IPS-18c (cell line): ENCODE data around the gene PROM1.

Experiments used
- H3K4me3 ChIP-seq: 2 replicates; pipeline ENCODE4 v1.7.0; 2013; ENCODE audit warnings: low read depth, mild to moderate bottlenecking, low read length, moderate library complexity; ENCODE audit not compliant: insufficient read depth
- H3K9me3 ChIP-seq: one replicate; pipeline ENCODE4 v1.6.1; 2013; ENCODE audit warnings: mild to moderate bottlenecking, low read length, moderate library complexity; ENCODE audit not compliant: control insufficient read depth, insufficient read depth

Gene PROM1

DNA sequence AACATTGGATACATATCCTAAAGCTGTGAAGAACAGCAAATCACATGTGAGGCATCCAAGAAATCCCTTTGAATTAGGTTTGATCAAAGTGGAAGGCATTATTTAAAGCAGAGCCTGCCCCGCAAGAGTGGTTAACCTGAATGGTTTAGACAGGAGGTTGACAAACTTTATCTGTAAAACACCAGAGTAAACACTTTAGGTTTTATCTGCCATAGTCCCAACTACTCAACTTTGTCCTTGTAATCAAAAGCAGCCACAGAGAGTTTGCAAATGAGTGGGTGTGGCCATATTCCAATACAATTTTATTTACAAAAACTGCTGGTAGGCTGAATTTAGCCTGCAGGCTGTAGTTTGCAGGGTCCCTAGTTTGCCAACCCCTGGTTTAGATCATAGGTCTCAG lies 95.6 kb downstream of the PROM1 start:
- H3K9me3 ChIP-seq: peaks cover 3% of the 10 kb centered on the region
- no peak overlapping the region for H3K4me3 ChIP-seq

DNA sequence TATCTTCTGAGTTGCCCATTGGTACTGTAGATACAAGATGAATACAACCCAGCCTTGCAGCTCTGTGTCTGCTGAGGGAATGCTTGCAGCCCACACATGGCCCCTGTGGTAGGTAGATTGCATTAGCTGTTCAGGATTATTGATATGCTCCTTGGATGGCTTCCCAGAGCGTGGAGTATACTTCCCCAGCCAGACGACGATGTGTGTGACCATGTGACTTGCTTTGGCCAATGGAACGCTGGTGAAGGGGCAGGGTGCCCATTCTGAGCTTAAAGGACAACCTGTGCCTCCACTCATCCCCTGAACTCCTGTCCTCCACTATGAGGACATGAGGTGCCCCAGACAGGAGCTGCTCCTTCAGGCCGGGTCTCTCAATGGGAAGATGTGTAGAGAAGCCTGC lies 96.9 kb downstream of the PROM1 start:
- no peak overlapping the region for H3K4me3 ChIP-seq

GRCh38 chr4:15983610-15984009 lies 100.2 kb downstream of the PROM1 start:
- H3K9me3 ChIP-seq: no peaks in the 10 kb centered on the region
- no peak overlapping the region for H3K4me3 ChIP-seq

More for the DNA sequence above, 96.9 kb downstream of the PROM1 start:
- peaks cover 3% of the 10 kb centered on the region for H3K9me3 ChIP-seq

DNA sequence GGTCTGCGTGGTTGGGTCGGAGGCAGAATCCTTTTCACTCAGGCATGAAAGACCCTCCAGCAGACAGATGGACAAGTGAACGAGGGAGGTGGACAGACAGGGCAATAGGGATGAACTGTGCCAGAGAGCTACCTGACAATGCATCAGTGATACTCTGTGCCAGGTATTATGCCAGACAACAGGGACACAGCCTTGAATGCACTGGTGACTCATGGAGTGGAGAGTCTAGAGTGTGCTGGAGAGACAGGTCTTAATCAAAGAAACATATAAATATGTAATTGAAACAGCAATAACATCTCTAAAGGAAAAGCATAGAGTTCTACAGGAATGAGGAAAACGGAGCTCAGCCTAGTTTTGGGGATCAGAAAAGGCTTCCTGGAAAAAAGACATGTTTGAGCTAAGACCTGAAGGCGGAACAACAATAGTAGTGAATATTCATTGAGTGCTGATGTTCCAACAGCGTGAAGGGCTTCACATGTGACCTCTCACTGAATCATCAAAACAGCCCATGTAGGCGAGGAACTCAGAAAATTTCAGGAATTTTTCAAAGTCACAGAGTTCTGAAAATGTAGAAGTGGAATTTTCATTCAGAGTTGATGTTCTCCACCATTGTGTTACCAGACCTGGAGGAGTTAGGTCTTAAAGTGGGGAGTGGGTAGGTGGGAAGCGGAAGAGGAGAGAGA lies 100.8 kb downstream of the PROM1 start:
- Histone ChIP-seq H3K4me3 (no peak overlapping the region), H3K9me3 (no peaks in the 10 kb centered on the region)

DNA sequence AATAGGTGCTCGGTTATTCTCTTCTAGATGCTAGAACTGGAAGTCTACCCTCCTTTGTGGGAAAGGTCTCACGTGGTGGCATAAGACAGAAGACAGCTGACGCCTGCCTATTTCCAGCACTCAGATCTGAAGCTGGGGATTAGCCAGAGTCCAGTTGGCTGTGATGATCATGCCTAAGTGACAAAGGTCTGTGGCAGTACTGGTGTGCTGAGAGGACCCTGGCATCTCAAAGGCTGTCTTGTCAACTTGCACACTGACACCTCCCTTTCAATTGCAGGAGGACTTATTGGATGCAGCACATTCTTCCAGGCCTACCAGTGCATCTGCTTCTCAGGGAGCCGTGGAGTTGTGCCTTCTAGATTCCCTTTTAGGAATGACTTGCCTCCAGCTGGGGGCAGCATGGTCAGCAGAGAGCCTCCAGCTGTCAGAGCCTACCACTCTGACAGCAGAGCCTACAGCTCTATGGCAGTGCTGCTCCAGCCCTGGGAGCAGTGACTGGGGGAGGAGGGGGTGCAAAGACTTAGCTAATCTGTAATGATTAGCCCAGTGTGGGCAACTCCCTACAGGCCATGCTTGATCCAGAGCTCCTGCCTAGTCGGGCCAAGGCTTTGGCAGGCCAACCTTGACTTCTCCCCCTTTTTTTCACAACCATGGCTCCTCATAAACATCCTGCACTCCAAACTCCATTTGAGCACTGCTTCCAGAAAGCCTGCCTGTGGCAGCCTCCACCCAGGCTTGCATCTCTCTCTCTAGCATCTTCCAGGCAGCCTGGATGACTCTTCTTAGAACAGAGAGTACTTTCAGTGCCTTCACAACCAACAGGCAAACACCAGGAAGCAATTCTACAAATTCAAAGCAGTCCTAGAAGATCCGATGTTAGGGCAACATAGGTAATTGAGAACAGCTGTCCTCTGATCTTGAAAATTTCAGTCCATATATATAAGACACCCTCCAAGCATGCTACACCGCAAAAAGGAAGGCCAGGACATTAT lies 107.1 kb downstream of the PROM1 start:
- Histone ChIP-seq H3K4me3 (no peak overlapping the region), H3K9me3 (no peaks in the 10 kb centered on the region)

- H3K9me3 ChIP-seq: no peaks in the 10 kb centered on the region
- no peak overlapping the region for H3K4me3 ChIP-seq
These were observed 112.6 kb downstream of the PROM1 start for GRCh38 chr4:15971068-15971801.

DNA sequence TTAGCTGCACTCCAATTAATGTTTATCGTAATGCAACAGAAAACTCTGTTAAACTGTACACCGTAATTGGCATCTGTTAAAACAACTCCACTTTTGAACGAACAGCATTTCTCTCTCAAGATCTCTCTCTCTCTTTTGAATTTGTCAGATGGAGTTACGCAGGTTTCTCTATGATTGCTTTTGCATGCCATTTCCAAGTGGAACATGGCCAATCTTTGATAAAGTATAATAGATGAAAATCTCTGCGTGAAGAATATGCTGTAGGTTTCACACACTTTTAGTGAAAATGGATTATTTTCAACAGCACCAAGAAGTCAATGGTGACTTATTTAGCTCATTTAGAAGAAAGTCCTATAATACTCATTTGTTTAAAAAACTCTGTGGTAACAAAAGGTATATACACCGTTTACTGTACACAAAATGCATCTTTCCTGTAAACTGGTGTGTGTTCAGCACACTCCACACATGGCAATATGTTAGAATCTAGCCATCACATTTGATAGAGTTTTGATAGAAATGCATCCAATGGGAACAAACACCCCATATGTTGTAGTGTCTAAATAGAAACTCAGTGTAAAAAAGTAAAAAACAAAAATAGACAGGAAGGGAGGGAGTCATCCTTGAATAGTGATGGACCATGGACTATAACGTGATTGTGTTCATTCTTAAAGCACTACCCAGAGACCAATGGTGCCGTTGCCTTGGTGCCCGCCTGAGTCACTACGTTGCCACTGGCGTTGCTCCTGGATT lies 115.1 kb downstream of the PROM1 start:
- Histone ChIP-seq H3K4me3 (no peak overlapping the region), H3K9me3 (no peaks in the 10 kb centered on the region)

GRCh38 chr4:15965325-15965724 lies 118.5 kb downstream of the PROM1 start:
- Histone ChIP-seq H3K4me3 (no peak overlapping the region), H3K9me3 (no peaks in the 10 kb centered on the region)

GRCh38 chr4:15964159-15964558 lies 119.7 kb downstream of the PROM1 start:
- H3K9me3 ChIP-seq: no peaks in the 10 kb centered on the region
- H3K4me3 ChIP-seq: no peak overlapping the region

DNA sequence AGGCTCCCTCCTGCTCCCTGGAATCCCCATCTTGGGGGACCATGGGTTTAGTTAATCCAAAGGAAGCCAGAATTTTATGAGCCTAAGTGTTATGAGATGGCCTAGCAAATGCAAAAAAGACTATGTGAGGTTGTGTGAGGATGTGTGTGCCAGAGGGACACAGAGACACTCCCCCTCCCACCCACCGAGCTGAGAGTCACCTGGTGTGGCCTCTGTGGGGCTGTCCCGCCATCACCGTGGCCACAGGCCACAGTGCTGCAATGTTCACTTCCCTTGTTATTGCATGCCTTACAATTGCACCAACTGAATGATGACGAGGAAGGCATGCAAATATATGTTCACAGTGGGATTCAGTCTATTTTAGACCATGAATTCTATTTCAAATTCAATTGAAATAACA lies 120.2 kb downstream of the PROM1 start:
- no peaks in the 10 kb centered on the region for H3K9me3 ChIP-seq
- H3K4me3 ChIP-seq: no peak overlapping the region

DNA sequence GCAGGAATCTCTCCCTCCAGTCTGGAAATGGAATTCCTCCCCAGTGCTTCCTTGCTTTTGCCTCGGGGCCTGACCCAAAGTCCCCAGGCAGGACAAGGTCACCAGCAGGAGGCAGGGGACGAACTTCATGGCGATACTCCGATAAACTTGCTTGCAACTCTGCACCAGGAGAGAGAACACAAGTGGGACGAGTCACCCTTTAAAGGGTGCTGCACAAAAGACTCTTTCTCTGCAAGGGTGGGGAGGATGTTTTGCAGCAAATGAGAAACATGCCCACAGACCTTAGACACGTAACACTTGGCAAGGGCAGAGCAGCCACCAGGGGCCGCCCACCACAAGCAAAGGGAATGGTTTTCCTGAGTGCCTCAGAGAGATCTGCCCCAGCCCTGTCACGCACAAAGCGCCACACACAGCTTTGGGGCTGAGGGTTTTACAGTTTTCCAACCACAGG lies 120.8 kb downstream of the PROM1 start, which contains the start of gene FGFBP2:
Gene FGFBP2, minus strand, starts transcription at position 175 of the 451 bp plus-strand sequence. Its CDS starts 46 bp downstream, at position 129.
- H3K9me3 ChIP-seq: no peaks in the 10 kb centered on the region

DNA sequence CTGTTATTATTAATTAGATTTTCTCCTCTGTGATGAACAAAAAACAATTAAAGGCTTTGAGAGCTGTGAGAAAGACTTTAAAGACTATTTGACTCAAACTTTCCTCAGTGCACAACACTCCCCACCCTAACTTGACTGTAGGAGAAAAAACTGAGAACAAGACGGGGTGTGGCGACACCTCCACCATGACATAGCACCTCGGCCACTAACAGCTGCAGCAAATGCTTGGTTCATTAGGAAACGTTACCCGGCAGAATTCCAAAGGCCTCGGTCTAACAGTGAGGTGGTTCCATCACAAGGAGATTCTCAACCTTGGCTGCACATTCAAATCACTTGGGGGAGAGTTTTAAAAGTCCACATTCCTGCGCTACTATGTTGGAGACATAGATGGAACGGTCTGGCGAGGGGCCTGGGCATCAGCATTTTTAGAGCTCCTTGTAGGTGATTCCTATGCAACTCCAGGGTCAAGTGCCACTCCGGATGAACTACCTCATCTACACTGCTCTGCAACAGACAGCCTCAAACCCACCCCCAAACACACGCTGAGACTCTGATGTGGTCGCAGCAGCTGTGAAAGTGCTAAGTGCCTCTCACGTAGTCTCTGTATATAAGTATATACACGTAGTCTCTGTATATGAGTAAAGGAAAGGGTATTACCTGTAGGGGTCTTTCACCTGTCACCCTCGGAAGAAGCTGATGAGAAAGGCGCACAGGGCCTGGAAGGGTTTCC lies 121.9 kb downstream of the PROM1 start:
- H3K4me3 ChIP-seq: no peak overlapping the region
- no peaks in the 10 kb centered on the region for H3K9me3 ChIP-seq

More for the DNA sequence above, 120.8 kb downstream of the PROM1 start, which contains the start of gene FGFBP2:
- H3K4me3 ChIP-seq: no peak within 1 kb of the TSS

DNA sequence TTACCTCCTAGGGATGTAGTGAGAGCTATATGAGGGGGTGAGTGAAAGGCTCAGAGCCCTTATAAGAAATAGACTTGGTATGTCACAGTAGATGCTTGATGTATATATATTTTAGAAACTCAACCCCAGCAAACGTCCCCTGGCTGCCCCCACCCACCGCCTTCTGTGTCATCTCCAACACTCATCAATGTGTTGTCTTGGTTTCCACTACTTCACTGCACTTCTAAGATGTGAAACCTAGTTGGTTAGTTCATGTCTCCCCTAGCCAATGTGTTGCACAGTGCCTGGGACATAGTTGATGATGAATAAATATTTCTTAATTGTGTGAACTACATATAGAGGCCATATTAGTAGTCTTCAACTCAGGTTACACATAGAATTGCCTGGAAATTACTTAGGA lies 125.3 kb downstream of the PROM1 start:
- no peaks in the 10 kb centered on the region for H3K9me3 ChIP-seq
- H3K4me3 ChIP-seq: no peak overlapping the region

DNA sequence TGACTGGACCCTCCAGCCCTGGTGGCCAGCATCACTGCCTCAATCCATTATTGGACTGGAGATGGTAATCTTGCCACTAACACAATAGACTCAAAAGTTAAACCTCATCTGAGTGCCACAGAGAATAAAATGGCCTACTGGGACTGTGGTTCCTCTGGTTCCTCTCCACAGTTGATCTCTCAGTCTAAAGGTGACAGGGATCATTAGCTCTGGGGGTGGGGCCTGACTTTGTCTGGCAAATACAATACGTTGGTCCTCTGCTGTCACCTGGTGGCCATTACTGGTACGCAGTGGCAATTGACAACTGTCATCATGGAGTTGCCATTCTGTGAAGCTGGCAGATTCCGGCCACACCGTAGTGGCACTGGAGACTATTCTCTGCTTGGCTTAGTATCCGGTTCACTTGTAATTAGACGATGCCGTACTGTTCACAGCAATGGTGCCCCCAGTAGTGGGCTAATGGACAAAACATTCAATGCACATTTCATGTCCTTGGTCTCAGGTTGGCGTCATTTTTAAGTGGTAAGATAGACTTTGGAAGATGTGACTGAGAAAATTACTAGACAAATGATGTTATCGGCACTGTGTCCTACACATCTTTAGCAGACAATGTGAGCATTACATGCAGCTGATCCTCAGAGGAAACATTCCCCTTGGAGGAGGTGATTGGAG lies 127.5 kb downstream of the PROM1 start:
- no peaks in the 10 kb centered on the region for H3K9me3 ChIP-seq
- no peak overlapping the region; the same call in 1 of the 2 replicates for H3K4me3 ChIP-seq

DNA sequence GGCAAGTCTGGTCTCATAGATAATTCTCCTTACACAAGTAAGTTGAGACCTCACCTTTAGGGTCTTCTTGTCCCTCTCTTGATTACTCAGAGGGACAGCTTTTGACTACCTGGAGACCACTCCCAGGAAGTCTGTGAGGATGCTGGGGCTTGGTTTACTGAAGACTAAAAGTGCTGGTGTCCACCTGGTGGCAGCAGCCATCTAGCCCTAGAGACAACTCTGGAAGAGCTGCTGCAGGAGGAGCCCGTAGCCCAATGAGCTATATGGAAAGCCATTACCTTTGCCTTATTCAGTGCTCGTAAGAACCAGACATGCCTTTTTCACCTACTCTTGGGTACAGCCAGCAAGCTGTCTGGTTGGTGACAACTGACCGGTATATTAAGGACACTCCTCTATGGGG lies 128.2 kb downstream of the PROM1 start:
- Histone ChIP-seq H3K9me3 (no peaks in the 10 kb centered on the region), H3K4me3 (no peak overlapping the region)

DNA sequence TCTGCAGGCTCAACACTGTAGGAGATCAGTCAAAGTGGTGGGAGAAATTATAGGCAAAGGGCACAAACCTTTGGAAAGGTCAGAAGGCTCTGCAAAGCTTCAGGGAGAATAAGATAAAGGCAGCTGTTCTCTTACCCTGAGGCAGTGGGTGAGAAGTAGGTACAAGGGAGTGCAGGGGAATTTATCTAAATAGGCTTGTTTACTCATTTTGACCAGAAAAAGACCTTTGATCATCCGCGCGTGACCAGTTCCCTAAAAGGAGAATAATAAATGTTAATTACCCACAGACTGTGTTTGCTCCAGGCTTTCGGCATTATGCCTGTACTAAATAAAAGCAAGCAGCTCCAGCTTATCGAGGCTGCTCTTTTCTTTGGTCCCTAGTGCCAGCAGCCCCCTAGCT lies 130.2 kb downstream of the PROM1 start:
- no peaks in the 10 kb centered on the region for H3K9me3 ChIP-seq
- no peak overlapping the region for H3K4me3 ChIP-seq
